Type B pancreatic cell (in vitro differentiated cells): ENCODE results near the gene ALG2. TPM values are rescaled to one million over a fixed set of nuclear protein-coding genes. Genes with fewer than 3 reads are reported as not detected.

Experiments
- DNase-seq: peaks from one replicate; pipeline ENCODE4 v3.0.0; 2021; ENCODE audit warnings: mixed read lengths; ENCODE audit not compliant: unreplicated experiment; ENCODE audit errors: extremely low spot score
- H3K27ac Mint-ChIP-seq: 2 replicates; pipeline ENCODE4 v1.8.0; 2021; ENCODE audit warnings: mild to moderate bottlenecking, mixed read lengths
- H3K27me3 Mint-ChIP-seq: 2 replicates; pipeline ENCODE4 v1.8.0; 2021; ENCODE audit warnings: mixed read lengths
- H3K36me3 Mint-ChIP-seq: 2 replicates; pipeline ENCODE4 v1.8.0; 2021; ENCODE audit warnings: mixed read lengths
- H3K4me1 Mint-ChIP-seq: one replicate; pipeline ENCODE4 v1.8.0; 2021; ENCODE audit warnings: mixed read lengths; ENCODE audit not compliant: unreplicated experiment
- H3K4me3 Mint-ChIP-seq: 2 replicates; pipeline ENCODE4 v1.8.0; 2021; ENCODE audit warnings: mild to moderate bottlenecking, mixed read lengths
- H3K9me3 Mint-ChIP-seq: 2 replicates; pipeline ENCODE4 v1.8.0; 2021; ENCODE audit warnings: mixed read lengths
- CTCF ChIP-seq: fragments of 200-600 bp; sonication (generic); conservative IDR thresholded peaks from 2 replicates; pipeline ENCODE4 v1.5.0; 2021; ENCODE audit warnings: antibody characterized with exemption, mild to moderate bottlenecking
- total RNA-seq: library from RNA; stranded (reverse); gene quantifications from 2 replicates; pipeline ENCODE4 v1.2.1, GENCODE V29; 2021; ENCODE audit warnings: low replicate concordance

The ALG2 gene
- total RNA-seq, 1 donor from 2014 or later: 35.3 TPM

DNA sequence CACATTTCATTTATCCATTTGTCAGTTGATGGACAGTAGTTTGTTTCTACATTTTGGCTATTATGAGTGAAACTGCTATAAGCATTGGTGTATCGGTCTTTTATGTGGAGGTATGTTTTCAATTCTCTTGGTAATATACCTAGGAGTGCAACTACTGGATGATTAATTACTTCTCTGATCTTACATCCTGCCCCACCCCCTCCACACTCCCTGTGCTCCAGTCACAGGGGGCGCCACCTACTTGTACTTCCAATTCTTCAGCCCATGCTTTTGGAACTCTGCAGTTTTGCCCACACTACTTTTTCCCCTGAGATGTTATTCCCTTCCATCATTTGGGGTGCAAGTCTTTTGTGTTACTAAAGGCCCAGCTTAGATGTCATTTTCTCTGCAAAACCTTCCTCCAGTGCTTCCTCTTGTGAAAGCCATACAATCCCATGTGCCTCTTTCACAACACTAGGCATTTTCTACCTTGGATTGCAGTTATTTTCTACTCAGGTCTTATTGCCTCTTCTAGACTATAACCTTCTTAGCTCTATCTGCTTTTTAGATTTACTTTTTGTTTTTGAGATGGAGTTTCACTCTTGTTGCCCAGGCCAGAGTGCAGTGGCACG, 42.4 kb upstream of the ALG2 start:
- H3K27me3 Mint-ChIP-seq: no peaks in the 10 kb centered on the region
- no peaks in the 10 kb centered on the region for H3K36me3 Mint-ChIP-seq
- H3K4me1 Mint-ChIP-seq: peaks cover 4% of the 10 kb centered on the region
- H3K4me3 Mint-ChIP-seq: no peak overlapping the region
- H3K9me3 Mint-ChIP-seq: no peaks in the 10 kb centered on the region
- no peak for DNase-seq
- no peak overlapping the region for H3K27ac Mint-ChIP-seq
- no peak for TF ChIP-seq CTCF

GRCh38 chr9:99262949-99263418, 41.2 kb upstream of the ALG2 start:
- Mint-ChIP-seq H3K4me3 (no peak overlapping the region), H3K27me3 (no peaks in the 10 kb centered on the region), H3K27ac (no peak overlapping the region), H3K4me1 (peaks cover 4% of the 10 kb centered on the region), H3K36me3 (no peaks in the 10 kb centered on the region), H3K9me3 (no peaks in the 10 kb centered on the region)
- TF ChIP-seq CTCF: no peak
- DNase-seq: no peak

DNA sequence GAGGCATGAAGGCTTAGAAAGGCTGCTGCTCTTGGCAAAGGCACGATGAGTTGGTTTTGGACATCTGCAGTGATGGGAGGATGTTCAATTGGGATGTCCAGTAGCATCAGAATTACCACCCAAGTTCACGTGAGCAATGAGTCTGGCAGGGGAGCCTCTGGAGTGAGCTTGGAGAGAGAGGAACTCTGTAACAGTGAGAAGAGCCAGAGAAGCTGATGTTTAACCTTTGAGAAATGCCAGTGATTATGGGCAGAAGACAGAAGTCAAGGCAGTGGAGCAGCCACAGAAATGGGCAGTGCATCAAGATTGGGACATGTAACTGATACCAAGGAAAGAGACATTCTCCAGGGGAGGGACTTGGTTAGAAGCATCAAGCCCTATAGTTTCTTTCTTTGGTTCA, 40.2 kb upstream of the ALG2 start:
- Mint-ChIP-seq H3K4me1 (peaks cover 4% of the 10 kb centered on the region), H3K27me3 (no peaks in the 10 kb centered on the region)

GRCh38 chr9:99259231-99259918, 37.6 kb upstream of the ALG2 start:
- H3K4me1 Mint-ChIP-seq: no peaks in the 10 kb centered on the region
- DNase-seq: no peak
- no peaks in the 10 kb centered on the region for H3K36me3 Mint-ChIP-seq
- TF ChIP-seq CTCF: no peak
- H3K27ac Mint-ChIP-seq: no peak overlapping the region
- H3K4me3 Mint-ChIP-seq: no peak overlapping the region
- H3K27me3 Mint-ChIP-seq: no peaks in the 10 kb centered on the region
- no peaks in the 10 kb centered on the region for H3K9me3 Mint-ChIP-seq

More for the DNA sequence above, 40.2 kb upstream of the ALG2 start:
- Mint-ChIP-seq H3K4me3 (no peak overlapping the region), H3K36me3 (no peaks in the 10 kb centered on the region), H3K27ac (no peak overlapping the region), H3K9me3 (no peaks in the 10 kb centered on the region)
- no peak for DNase-seq
- no peak for TF ChIP-seq CTCF

DNA sequence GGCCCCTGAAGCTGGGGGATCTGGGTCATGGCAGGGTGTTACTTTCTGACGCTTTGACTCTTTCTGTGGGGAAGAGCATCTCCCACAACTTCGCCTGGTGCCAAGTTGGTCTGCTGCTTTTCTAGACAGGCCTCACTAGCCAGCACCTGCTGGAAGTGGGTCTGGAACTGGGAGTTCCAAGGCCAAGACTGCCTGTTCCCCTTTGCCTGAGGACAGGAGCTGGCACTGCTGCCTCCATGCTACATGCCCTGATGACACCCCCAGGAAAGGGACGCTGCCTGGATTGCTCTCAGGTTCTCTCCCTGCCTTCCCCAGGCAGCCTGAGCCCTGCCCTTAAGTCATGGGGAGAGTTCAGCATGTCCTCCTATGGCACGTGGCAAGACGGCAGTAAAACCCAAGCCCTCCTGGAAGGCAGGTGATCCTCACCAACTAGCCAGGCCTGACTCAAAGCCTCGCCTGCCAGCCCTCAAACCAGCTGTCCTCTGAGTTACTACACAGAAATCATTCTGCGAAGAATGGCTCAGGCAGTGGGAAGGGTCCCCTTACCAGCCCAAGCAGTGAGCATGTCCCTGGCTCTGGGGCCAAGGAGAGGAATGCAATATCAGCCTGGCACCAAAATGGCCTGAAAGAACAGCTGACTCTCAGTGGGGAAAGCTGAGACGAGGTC, 36.1 kb upstream of the ALG2 start:
- Mint-ChIP-seq H3K36me3 (no peaks in the 10 kb centered on the region), H3K4me3 (no peak overlapping the region), H3K9me3 (no peaks in the 10 kb centered on the region), H3K4me1 (no peaks in the 10 kb centered on the region), H3K27me3 (no peaks in the 10 kb centered on the region), H3K27ac (no peak overlapping the region)
- no peak for DNase-seq
- TF ChIP-seq CTCF: no peak
